ENCODE data around the gene ST7. TPM values are rescaled to one million over a fixed set of nuclear protein-coding genes. Genes with fewer than 3 reads are reported as not detected.

ST7 gene
- total and polyA plus RNA-seq, 7 donors = 6.0 to 12.5 (median 7.3) TPM

GRCh38 chr7:116979430-116979829, 26.1 kb downstream of the ST7 start:
- Histone ChIP-seq H3K36me3 (ENCODE audit: insufficient read depth in 1 of 2, low read depth in 1 of 2) (no peaks in the 10 kb centered on the region), H3K27ac (no peak overlapping the region), H3K27me3 (ENCODE audit: insufficient read depth in 3 of 3, low read length in 2 of 3) (no peaks in the 10 kb centered on the region), H3K4me1 (no peaks in the 10 kb centered on the region), H3K9me3 (no peaks in the 10 kb centered on the region), H3K4me3 (no peak overlapping the region)
- DNase-seq (no peak), ATAC-seq (no peak)
- 93 to 99% (median 97%) methylated on average over 3 of the region's 3 CpGs for WGBS, 3 donors
- TF ChIP-seq, protein P1, sequence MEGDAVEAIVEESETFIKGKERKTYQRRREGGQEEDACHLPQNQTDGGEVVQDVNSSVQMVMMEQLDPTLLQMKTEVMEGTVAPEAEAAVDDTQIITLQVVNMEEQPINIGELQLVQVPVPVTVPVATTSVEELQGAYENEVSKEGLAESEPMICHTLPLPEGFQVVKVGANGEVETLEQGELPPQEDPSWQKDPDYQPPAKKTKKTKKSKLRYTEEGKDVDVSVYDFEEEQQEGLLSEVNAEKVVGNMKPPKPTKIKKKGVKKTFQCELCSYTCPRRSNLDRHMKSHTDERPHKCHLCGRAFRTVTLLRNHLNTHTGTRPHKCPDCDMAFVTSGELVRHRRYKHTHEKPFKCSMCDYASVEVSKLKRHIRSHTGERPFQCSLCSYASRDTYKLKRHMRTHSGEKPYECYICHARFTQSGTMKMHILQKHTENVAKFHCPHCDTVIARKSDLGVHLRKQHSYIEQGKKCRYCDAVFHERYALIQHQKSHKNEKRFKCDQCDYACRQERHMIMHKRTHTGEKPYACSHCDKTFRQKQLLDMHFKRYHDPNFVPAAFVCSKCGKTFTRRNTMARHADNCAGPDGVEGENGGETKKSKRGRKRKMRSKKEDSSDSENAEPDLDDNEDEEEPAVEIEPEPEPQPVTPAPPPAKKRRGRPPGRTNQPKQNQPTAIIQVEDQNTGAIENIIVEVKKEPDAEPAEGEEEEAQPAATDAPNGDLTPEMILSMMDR (IDR thresholded peaks at IDR 0.05) = no peak
- intact Hi-C loops (cut with DNase I) = loop anchor here in 1 of 2 donors (5.0 kb wide), 1 partner anchor 33 kb away; no protein-coding TSS in a partner anchor

GRCh38 chr7:116980354-116980753, 27.1 kb downstream of the ST7 start:
- Histone ChIP-seq H3K36me3 (ENCODE audit: insufficient read depth in 1 of 2, low read depth in 1 of 2) (no peaks in the 10 kb centered on the region), H3K4me1 (no peaks in the 10 kb centered on the region), H3K9me3 (no peaks in the 10 kb centered on the region), H3K27me3 (ENCODE audit: insufficient read depth in 3 of 3, low read length in 2 of 3) (no peaks in the 10 kb centered on the region), H3K4me3 (no peak overlapping the region), H3K27ac (no peak overlapping the region)
- intact Hi-C loops (cut with DNase I) = loop anchor here (5.0 to 10.0 kb wide), 2 partner anchors 46 to 48 kb away; no protein-coding TSS in a partner anchor
- DNase-seq (no peak), ATAC-seq (no peak)
- TF ChIP-seq, protein P1 (IDR thresholded peaks at IDR 0.05) = no peak
- 69 to 74% (median 70%) methylated on average over 4 of the region's 4 CpGs for WGBS, 3 donors

DNA sequence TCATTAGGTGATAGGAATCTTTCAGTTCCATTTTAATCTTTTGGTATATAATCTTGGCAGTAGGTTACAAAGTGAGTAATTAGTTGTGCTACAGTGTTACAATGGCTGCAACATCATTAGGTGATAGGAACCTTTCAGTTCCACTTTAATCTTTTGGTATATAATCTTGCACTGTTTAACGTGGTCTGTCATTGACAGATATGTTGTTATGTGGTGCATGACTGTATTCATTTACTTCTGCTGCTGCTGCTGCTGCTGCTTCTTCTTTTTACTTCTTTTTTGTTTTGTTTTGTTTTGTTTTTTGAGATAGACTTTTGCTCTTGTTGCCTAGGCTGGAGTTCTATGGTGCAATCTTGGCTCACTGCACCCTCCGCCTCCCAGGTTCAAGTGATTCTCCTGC, 28.6 kb downstream of the ST7 start:
- TF ChIP-seq, protein P1 (IDR thresholded peaks at IDR 0.05) = no peak
- H3K9me3 ChIP-seq = no peaks in the 10 kb centered on the region
- DNase-seq = no peak
- H3K4me1 ChIP-seq = no peaks in the 10 kb centered on the region
- ATAC-seq = no peak
- no peaks in the 10 kb centered on the region for H3K36me3 ChIP-seq (ENCODE audit: insufficient read depth in 1 of 2, low read depth in 1 of 2)
- intact Hi-C loops (cut with DNase I) = loop anchor here (5.0 to 10.0 kb wide), 2 partner anchors 47 to 50 kb away; no protein-coding TSS in a partner anchor
- no peak overlapping the region for H3K4me3 ChIP-seq
- H3K27ac ChIP-seq = no peak overlapping the region
- 81 to 89% (median 82%) methylated on average over 2 of the region's 2 CpGs for WGBS, 3 donors
- H3K27me3 ChIP-seq (ENCODE audit: insufficient read depth in 3 of 3, low read length in 2 of 3) = no peaks in the 10 kb centered on the region

DNA sequence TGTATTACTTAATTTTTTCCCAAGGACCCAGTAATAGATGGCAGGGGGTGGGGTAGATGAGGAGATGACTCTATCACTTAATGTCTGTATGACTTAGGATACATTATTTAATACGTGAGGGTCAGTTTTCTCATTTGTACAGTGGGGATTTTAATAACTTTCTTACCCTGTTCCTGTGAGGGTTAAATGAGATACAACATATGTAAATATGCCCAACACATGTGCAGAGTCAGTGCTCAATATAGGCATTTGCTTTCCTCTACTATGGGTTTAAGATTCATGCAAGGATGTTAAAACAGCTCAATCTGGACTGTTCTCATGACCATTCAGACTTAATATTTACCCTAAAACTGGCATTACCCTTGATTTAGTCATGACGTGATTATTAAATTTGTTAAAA, 31.2 kb downstream of the ST7 start:
- Histone ChIP-seq H3K9me3 (no peaks in the 10 kb centered on the region), H3K27ac (no peak overlapping the region), H3K4me1 (peaks cover 10% of the 10 kb centered on the region), H3K27me3 (ENCODE audit: insufficient read depth in 3 of 3, low read length in 2 of 3) (no peaks in the 10 kb centered on the region), H3K36me3 (ENCODE audit: insufficient read depth in 1 of 2, low read depth in 1 of 2) (no peaks in the 10 kb centered on the region), H3K4me3 (no peak overlapping the region)
- DNase-seq (no peak), ATAC-seq (no peak)
- TF ChIP-seq, protein P1 (IDR thresholded peaks at IDR 0.05) = no peak
- 78% methylated on average over 2 of the region's 2 CpGs for whole genome bisulfite sequencing, 3 donors
- intact Hi-C loops (cut with DNase I) = loop anchor here (5.0 to 10.0 kb wide), 2 partner anchors 50 to 52 kb away; no protein-coding TSS in a partner anchor

DNA sequence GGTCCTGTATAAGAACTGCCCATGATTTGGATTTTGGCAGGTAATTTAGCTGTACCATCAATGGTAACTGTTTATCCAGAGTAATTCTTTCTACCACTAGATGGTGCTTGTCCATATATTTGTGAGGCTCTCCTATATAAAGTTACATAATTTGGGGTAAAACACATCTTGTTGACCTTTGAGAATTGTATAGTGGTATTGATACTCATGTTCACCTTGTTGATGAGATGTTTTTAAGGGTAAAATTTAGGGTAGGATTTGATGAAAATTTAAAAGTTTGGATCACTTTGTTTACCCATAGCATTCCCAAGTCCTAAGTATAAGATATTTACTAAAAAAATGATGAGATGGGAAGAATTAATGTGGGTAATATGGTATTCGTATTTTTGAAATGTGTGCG, 31.6 kb downstream of the ST7 start:
- peak in 2 of 4 donors; percentile 63 to 72 for ATAC-seq
- Histone ChIP-seq H3K4me3 (no peak overlapping the region), H3K27ac (no peak overlapping the region), H3K4me1 (peaks cover 10% of the 10 kb centered on the region), H3K36me3 (ENCODE audit: insufficient read depth in 1 of 2, low read depth in 1 of 2) (no peaks in the 10 kb centered on the region), H3K9me3 (no peaks in the 10 kb centered on the region), H3K27me3 (ENCODE audit: insufficient read depth in 3 of 3, low read length in 2 of 3) (no peaks in the 10 kb centered on the region)
- TF ChIP-seq, protein P1 (IDR thresholded peaks at IDR 0.05) = peak; percentile 76
- intact Hi-C loops (cut with DNase I) = loop anchor here (1.0 to 10.0 kb wide), 3 partner anchors 50 to 134 kb away; no protein-coding TSS in a partner anchor
- 73 to 91% (median 83%) methylated on average over 2 of the region's 2 CpGs for WGBS, 3 donors
- no peak for DNase-seq
